Measurements from ENCODE around the gene TP73.

TP73 gene

DNA sequence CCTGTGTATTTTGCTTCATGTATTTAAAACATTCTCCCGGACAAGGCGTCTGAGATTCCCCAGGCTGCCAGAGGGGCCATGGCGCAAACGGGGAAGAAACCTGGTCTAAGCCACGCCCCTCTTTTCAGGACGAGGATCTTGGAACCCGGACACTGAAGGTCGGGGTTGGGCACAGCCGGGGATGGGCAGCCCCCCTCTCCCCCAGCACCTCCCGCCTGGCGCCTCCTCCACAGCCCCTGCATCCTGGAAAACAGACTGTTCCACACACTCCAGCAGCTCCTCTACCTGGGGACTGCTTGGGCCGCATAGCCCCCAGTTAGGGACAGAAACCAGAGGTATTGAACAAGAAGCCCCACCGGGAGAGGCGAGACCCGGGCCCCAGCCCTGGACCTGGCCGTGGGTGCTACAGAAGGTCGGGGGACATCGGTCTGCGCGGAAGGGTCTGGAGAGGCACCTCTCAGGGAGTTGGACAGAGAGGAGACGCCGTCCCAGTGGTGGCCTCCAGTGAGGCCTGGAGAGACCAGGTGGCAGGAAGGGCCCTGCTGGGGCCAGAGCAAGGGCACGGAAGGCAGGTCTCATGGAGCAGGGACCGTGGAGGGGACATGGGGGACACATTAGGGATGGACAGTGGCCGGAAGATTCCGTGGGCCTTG lies 5.4 kb downstream of the TP73 start:
- TF ChIP-seq, protein P1, sequence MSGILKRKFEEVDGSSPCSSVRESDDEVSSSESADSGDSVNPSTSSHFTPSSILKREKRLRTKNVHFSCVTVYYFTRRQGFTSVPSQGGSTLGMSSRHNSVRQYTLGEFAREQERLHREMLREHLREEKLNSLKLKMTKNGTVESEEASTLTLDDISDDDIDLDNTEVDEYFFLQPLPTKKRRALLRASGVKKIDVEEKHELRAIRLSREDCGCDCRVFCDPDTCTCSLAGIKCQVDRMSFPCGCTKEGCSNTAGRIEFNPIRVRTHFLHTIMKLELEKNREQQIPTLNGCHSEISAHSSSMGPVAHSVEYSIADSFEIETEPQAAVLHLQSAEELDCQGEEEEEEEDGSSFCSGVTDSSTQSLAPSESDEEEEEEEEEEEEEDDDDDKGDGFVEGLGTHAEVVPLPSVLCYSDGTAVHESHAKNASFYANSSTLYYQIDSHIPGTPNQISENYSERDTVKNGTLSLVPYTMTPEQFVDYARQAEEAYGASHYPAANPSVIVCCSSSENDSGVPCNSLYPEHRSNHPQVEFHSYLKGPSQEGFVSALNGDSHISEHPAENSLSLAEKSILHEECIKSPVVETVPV (CRISPR knock-in tag; IDR thresholded peaks at IDR 0.05): no peak
- TF ChIP-seq ZFP3 (CRISPR knock-in tag; IDR thresholded peaks at IDR 0.05): no peak
- TF ChIP-seq CREB5 (CRISPR knock-in tag; IDR thresholded peaks at IDR 0.05; ENCODE audit: low read depth): no peak
- no peak for TF ChIP-seq OSR1 (CRISPR knock-in tag; IDR thresholded peaks at IDR 0.05)
- no peak for TF ChIP-seq BACH2 (CRISPR knock-in tag; IDR thresholded peaks at IDR 0.05; ENCODE audit: borderline replicate concordance)
- no peak for TF ChIP-seq ZC3H10 (CRISPR knock-in tag; IDR thresholded peaks at IDR 0.05)
- TF ChIP-seq ARNTL (CRISPR knock-in tag; IDR thresholded peaks at IDR 0.05; ENCODE audit: borderline replicate concordance, low read depth): no peak
- ATAC-seq: no peak

DNA sequence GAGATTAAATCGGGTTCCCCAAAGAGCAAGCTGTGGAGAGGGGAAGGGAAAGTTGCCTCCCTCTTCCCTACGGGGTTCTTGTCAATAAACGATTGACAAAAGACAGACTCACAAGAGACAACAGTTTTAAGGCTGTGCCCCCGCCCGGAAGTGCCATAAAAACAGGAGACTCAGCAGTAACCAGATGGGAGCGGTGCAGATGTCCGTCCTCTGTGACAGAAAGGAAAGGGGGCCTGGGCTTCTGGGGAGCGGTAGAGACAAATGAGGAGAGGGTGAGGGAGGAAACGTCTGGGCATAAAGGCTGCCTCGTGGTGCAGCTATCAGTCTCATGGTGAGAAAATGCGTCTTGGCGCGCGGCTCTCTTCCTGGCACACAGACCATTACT lies 5.9 kb downstream of the TP73 start:
- TF ChIP-seq TOX (CRISPR knock-in tag; IDR thresholded peaks at IDR 0.05; ENCODE audit: borderline replicate concordance): no peak
- TF ChIP-seq, protein P2, sequence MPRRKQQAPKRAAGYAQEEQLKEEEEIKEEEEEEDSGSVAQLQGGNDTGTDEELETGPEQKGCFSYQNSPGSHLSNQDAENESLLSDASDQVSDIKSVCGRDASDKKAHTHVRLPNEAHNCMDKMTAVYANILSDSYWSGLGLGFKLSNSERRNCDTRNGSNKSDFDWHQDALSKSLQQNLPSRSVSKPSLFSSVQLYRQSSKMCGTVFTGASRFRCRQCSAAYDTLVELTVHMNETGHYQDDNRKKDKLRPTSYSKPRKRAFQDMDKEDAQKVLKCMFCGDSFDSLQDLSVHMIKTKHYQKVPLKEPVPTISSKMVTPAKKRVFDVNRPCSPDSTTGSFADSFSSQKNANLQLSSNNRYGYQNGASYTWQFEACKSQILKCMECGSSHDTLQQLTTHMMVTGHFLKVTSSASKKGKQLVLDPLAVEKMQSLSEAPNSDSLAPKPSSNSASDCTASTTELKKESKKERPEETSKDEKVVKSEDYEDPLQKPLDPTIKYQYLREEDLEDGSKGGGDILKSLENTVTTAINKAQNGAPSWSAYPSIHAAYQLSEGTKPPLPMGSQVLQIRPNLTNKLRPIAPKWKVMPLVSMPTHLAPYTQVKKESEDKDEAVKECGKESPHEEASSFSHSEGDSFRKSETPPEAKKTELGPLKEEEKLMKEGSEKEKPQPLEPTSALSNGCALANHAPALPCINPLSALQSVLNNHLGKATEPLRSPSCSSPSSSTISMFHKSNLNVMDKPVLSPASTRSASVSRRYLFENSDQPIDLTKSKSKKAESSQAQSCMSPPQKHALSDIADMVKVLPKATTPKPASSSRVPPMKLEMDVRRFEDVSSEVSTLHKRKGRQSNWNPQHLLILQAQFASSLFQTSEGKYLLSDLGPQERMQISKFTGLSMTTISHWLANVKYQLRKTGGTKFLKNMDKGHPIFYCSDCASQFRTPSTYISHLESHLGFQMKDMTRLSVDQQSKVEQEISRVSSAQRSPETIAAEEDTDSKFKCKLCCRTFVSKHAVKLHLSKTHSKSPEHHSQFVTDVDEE (CRISPR knock-in tag; IDR thresholded peaks at IDR 0.05): no peak
- no peak for TF ChIP-seq PPARA (CRISPR knock-in tag; IDR thresholded peaks at IDR 0.05; ENCODE audit: borderline replicate concordance)
- TF ChIP-seq ZC3H10 (CRISPR knock-in tag; IDR thresholded peaks at IDR 0.05): no peak
- no peak for TF ChIP-seq ZFP3 (CRISPR knock-in tag; IDR thresholded peaks at IDR 0.05)
- TF ChIP-seq, protein P3, sequence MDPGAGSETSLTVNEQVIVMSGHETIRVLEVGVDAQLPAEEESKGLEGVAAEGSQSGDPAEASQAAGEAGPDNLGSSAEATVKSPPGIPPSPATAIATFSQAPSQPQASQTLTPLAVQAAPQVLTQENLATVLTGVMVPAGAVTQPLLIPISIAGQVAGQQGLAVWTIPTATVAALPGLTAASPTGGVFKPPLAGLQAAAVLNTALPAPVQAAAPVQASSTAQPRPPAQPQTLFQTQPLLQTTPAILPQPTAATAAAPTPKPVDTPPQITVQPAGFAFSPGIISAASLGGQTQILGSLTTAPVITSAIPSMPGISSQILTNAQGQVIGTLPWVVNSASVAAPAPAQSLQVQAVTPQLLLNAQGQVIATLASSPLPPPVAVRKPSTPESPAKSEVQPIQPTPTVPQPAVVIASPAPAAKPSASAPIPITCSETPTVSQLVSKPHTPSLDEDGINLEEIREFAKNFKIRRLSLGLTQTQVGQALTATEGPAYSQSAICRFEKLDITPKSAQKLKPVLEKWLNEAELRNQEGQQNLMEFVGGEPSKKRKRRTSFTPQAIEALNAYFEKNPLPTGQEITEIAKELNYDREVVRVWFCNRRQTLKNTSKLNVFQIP (CRISPR knock-in tag; IDR thresholded peaks at IDR 0.05; ENCODE audit: borderline replicate concordance, low read depth): no peak
- ATAC-seq: no peak

DNA sequence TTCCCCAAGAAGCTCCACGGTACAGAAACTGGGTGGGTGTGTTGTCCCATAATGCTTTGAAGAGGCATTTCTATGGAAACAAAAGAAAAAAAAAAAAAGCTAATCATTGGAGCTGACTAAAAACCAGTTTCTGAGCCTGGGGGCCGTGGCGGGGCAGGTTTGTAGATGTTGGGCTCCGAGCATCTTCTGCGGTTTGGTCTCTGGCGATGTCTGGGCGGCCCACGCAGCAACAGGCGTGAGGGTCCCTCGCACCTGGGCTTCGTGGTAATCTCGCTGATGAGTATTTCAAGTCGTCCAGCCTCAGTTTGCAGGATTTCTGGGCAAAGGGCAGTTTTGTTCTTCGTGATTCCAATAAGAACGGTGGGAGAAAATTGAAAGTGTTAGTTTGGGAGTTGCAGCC lies 6.8 kb downstream of the TP73 start:
- ATAC-seq: no peak
- TF ChIP-seq PPARA (CRISPR knock-in tag; IDR thresholded peaks at IDR 0.05; ENCODE audit: borderline replicate concordance) (no peak), ISL1 (CRISPR knock-in tag; IDR thresholded peaks at IDR 0.05) (no peak), ZFP30 (CRISPR knock-in tag; IDR thresholded peaks at IDR 0.05) (no peak), RARB (CRISPR knock-in tag; IDR thresholded peaks at IDR 0.05) (no peak), CSDC2 (CRISPR knock-in tag; IDR thresholded peaks at IDR 0.05) (no peak), ZNF70 (CRISPR knock-in tag; IDR thresholded peaks at IDR 0.05) (no peak)
- TF ChIP-seq, protein P3 (CRISPR knock-in tag; IDR thresholded peaks at IDR 0.05; ENCODE audit: borderline replicate concordance, low read depth): no peak
- TF ChIP-seq, protein P1 (CRISPR knock-in tag; IDR thresholded peaks at IDR 0.05): no peak

GRCh38 chr1:3660704-3661103 lies 8.4 kb downstream of the TP73 start:
- ATAC-seq: no peak
- TF ChIP-seq, protein P1 (CRISPR knock-in tag; IDR thresholded peaks at IDR 0.05): no peak
- TF ChIP-seq RARB (CRISPR knock-in tag; IDR thresholded peaks at IDR 0.05) (no peak), CSDC2 (CRISPR knock-in tag; IDR thresholded peaks at IDR 0.05) (no peak), ZNF8 (CRISPR knock-in tag; IDR thresholded peaks at IDR 0.05) (no peak), TOX (CRISPR knock-in tag; IDR thresholded peaks at IDR 0.05; ENCODE audit: borderline replicate concordance) (no peak), BACH2 (CRISPR knock-in tag; IDR thresholded peaks at IDR 0.05; ENCODE audit: borderline replicate concordance) (no peak), OSR1 (CRISPR knock-in tag; IDR thresholded peaks at IDR 0.05) (no peak)
- TF ChIP-seq, protein P4, sequence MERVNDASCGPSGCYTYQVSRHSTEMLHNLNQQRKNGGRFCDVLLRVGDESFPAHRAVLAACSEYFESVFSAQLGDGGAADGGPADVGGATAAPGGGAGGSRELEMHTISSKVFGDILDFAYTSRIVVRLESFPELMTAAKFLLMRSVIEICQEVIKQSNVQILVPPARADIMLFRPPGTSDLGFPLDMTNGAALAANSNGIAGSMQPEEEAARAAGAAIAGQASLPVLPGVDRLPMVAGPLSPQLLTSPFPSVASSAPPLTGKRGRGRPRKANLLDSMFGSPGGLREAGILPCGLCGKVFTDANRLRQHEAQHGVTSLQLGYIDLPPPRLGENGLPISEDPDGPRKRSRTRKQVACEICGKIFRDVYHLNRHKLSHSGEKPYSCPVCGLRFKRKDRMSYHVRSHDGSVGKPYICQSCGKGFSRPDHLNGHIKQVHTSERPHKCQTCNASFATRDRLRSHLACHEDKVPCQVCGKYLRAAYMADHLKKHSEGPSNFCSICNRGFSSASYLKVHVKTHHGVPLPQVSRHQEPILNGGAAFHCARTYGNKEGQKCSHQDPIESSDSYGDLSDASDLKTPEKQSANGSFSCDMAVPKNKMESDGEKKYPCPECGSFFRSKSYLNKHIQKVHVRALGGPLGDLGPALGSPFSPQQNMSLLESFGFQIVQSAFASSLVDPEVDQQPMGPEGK (CRISPR knock-in tag; IDR thresholded peaks at IDR 0.05; ENCODE audit: borderline replicate concordance): no peak
- TF ChIP-seq, protein P3 (CRISPR knock-in tag; IDR thresholded peaks at IDR 0.05; ENCODE audit: borderline replicate concordance, low read depth): no peak

Data from SK-N-SH treated with all-trans-retinoic acid at 6 μM for 48 hours (cell line).